T-helper 1 cell treated with Interleukin-12 subunit alpha and Interleukin-12 subunit beta and Interleukin-4 antibody, amounts not matched to agents 30 μg/mL and 1 μg/mL, for 36 hours (primary cell): ENCODE results near the gene ARRDC2.
A peak's percentile ranks its signal among the peaks of the same experiment; 100 is the strongest.
"Not testable (repeated sequence)": the region's sequence is repeated elsewhere in the genome, so short reads cannot be mapped to it uniquely, and the experiment has no call there.

Experiments used
- H3K27ac Mint-ChIP-seq: one replicate; pipeline ENCODE4 v1.8.0; 2021; ENCODE audit warnings: mild to moderate bottlenecking, mixed read lengths
- H3K27me3 Mint-ChIP-seq: one replicate; pipeline ENCODE4 v1.8.0; 2021; ENCODE audit warnings: low read depth, mixed read lengths
- H3K36me3 Mint-ChIP-seq: one replicate; pipeline ENCODE4 v1.8.0; 2021; ENCODE audit warnings: low read depth, mixed read lengths
- H3K4me1 Mint-ChIP-seq: one replicate; pipeline ENCODE4 v1.8.0; 2021; ENCODE audit warnings: low read depth, mixed read lengths
- H3K4me3 Mint-ChIP-seq: one replicate; pipeline ENCODE4 v1.8.0; 2021; ENCODE audit warnings: mild to moderate bottlenecking, moderate library complexity, mixed read lengths
- H3K9me3 Mint-ChIP-seq: one replicate; pipeline ENCODE4 v1.8.0; 2021; ENCODE audit warnings: mixed read lengths

ARRDC2 gene

GRCh38 chr19:18000915-18001776 is 6.8 kb upstream of the ARRDC2 start:
- peak overlapping the region; percentile 91 for H3K4me3 Mint-ChIP-seq

GRCh38 chr19:18001777-18002345 is 6.1 kb upstream of the ARRDC2 start:
- Mint-ChIP-seq H3K4me1 (peaks cover 19% of the 10 kb centered on the region), H3K9me3 (no peaks in the 10 kb centered on the region), H3K4me3 (peak overlapping the region; percentile 91), H3K36me3 (peaks cover 5% of the 10 kb centered on the region), H3K27me3 (no peaks in the 10 kb centered on the region), H3K27ac (peak overlapping the region; percentile 90)

More at GRCh38 chr19:18000915-18001776, 6.8 kb upstream of the ARRDC2 start:
- Mint-ChIP-seq H3K4me1 (peaks cover 17% of the 10 kb centered on the region), H3K27ac (peak overlapping the region; percentile 99), H3K36me3 (peaks cover 3% of the 10 kb centered on the region), H3K9me3 (no peaks in the 10 kb centered on the region), H3K27me3 (no peaks in the 10 kb centered on the region)

GRCh38 chr19:18002347-18002850 is 5.6 kb upstream of the ARRDC2 start:
- Mint-ChIP-seq H3K36me3 (peaks cover 10% of the 10 kb centered on the region), H3K4me3 (peak overlapping the region; percentile 91), H3K4me1 (peaks cover 21% of the 10 kb centered on the region), H3K27me3 (no peaks in the 10 kb centered on the region), H3K27ac (peak overlapping the region; percentile 9), H3K9me3 (no peaks in the 10 kb centered on the region)

- peaks cover 25% of the 10 kb centered on the region for H3K4me1 Mint-ChIP-seq
Observed at GRCh38 chr19:18005750-18006149, 2.2 kb upstream of the ARRDC2 start.

DNA sequence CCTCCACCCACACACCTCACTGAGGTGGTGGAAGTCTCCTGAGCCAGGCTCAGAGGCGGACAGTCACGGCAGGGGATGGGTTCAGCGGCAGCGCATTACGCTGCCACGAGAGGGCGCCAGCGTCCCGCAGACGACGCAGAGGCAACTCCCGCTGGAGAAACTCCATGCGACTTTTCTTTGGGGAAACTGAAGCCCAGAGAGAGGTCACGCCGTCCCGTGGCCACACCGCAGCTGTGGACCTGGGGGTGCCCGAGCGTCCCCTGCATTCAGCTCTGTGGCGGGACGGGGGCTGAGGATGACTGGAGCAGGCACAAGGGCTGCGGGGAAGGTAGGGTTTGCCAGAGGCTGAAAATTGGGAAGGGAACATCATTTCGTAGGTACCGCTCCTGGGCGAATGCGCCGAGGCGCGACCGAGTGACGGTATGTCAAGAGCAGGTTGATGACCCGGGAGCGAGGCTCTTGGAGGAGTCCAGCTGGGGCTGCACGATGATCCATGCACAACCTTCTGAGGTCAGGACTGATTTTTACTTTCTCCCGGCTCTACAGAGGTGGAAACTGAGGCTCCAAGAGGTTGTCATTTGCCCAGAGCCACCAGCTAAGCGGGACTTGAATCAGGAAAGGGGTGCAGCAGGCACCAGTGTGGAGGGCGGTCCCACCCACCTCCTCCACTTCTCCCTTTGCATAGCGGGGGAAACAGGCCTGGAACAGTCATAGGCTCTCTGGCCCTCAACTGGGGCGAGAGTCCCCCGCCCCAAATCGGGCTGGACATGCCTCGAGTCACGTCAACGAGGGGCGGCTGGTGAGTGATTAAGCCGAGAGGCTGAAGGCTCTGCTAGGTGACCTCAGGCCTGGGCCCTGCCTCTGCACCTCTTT is 690 bp upstream of the ARRDC2 start:
- H3K9me3 Mint-ChIP-seq = no peaks in the 10 kb centered on the region
- peaks cover 30% of the 10 kb centered on the region for H3K36me3 Mint-ChIP-seq
- peaks cover 28% of the 10 kb centered on the region for H3K4me1 Mint-ChIP-seq
- H3K27me3 Mint-ChIP-seq = no peaks in the 10 kb centered on the region
- H3K4me3 Mint-ChIP-seq = peak overlapping the region; percentile 95
- H3K27ac Mint-ChIP-seq = peak overlapping the region; percentile 93

More at GRCh38 chr19:18005750-18006149, 2.2 kb upstream of the ARRDC2 start:
- H3K27ac Mint-ChIP-seq, H3K9me3 Mint-ChIP-seq, H3K4me3 Mint-ChIP-seq, H3K27me3 Mint-ChIP-seq: not testable (repeated sequence)
- H3K36me3 Mint-ChIP-seq = peaks cover 26% of the 10 kb centered on the region

- Mint-ChIP-seq H3K36me3 (peaks cover 42% of the 10 kb centered on the region), H3K4me1 (peaks cover 40% of the 10 kb centered on the region), H3K9me3 (no peaks in the 10 kb centered on the region), H3K27ac (peak overlapping the region; percentile 76), H3K4me3 (peak overlapping the region; percentile 95), H3K27me3 (no peaks in the 10 kb centered on the region)
Observed at GRCh38 chr19:18008814-18009213, 844 bp downstream of the ARRDC2 start.

- no peaks in the 10 kb centered on the region for H3K27me3 Mint-ChIP-seq
- H3K9me3 Mint-ChIP-seq = no peaks in the 10 kb centered on the region
- H3K4me1 Mint-ChIP-seq = peaks cover 48% of the 10 kb centered on the region
- H3K36me3 Mint-ChIP-seq = peaks cover 49% of the 10 kb centered on the region
- peak overlapping the region; percentile 95 for H3K4me3 Mint-ChIP-seq
- H3K27ac Mint-ChIP-seq = peak overlapping the region; percentile 76
Observed at GRCh38 chr19:18009412-18010066, 1.6 kb downstream of the ARRDC2 start.

DNA sequence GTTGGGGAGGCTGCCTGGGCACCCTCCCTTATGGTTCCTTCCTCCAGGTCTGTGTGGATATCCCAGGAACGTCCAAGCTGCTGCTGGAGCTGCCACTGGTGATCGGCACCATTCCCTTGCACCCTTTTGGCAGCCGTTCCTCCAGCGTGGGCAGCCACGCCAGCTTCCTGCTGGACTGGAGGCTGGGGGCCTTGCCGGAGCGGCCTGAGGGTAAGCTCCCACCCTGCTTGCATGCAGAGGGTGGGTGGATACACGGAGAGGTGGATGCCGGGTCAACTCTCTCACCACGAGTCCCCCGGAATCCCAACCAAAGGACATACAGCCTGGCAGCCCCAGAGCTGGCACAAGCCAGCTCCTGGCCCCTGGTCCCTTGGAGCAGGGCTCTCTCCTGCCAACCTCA is 2.2 kb downstream of the ARRDC2 start:
- H3K4me1 Mint-ChIP-seq = peaks cover 52% of the 10 kb centered on the region
- H3K27me3 Mint-ChIP-seq = no peaks in the 10 kb centered on the region
- H3K9me3 Mint-ChIP-seq = no peaks in the 10 kb centered on the region
- no peak overlapping the region for H3K27ac Mint-ChIP-seq
- H3K36me3 Mint-ChIP-seq = peaks cover 51% of the 10 kb centered on the region
- peak overlapping the region; percentile 76 for H3K4me3 Mint-ChIP-seq

DNA sequence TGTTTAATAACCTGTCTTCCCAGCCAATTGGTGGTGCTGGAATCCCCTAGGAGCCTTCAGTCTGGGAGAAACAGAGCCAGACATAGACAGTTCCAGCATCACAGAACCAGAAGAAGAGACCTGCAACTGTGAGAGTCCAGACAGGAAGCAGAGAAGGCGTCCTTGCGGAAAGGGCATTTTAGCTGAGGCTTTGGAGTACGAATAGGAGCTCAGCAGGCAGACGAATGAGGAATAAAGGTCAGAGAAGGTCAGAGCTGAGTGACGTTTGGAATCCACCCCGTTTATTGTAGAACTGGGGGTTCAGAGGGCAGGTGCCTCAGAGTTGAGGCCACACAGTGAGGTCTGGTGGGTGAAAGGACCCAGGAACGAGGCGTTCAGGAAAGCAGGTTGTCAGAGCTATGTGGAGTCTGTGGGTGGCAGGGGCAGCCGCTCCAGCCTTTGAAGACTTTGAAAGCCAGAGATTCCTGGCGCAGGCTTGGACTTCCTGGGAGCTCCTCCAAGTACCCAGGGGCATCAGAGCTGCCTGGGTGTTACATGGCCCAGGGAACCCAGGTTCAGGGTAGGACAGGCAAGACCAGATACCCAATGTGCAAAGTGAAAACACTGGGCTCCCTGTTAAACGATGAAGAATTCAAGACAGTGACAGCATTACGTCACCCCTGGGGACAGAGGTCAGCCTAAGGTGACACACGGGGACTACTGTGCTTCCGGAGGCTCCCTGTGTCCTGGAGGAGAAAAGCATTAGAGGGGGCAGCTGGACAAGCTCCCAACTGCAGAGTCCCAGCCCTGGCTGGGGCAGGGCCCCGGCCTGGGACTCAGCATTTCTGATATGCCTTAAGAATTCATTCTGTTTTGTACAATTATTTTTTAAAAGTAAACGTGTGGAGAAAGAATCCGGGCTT is 5.5 kb downstream of the ARRDC2 start:
- H3K4me1 Mint-ChIP-seq = peaks cover 62% of the 10 kb centered on the region
- peak overlapping the region; percentile 96 for H3K27ac Mint-ChIP-seq
- peaks cover 51% of the 10 kb centered on the region for H3K36me3 Mint-ChIP-seq
- no peaks in the 10 kb centered on the region for H3K9me3 Mint-ChIP-seq
- no peaks in the 10 kb centered on the region for H3K27me3 Mint-ChIP-seq
- H3K4me3 Mint-ChIP-seq = peak overlapping the region; percentile 76

GRCh38 chr19:18014197-18014596 is 6.2 kb downstream of the ARRDC2 start:
- Mint-ChIP-seq H3K4me3 (peak overlapping the region; percentile 76), H3K27ac (peak overlapping the region; percentile 96), H3K4me1 (peaks cover 59% of the 10 kb centered on the region), H3K9me3 (no peaks in the 10 kb centered on the region), H3K36me3 (peaks cover 44% of the 10 kb centered on the region), H3K27me3 (no peaks in the 10 kb centered on the region)

DNA sequence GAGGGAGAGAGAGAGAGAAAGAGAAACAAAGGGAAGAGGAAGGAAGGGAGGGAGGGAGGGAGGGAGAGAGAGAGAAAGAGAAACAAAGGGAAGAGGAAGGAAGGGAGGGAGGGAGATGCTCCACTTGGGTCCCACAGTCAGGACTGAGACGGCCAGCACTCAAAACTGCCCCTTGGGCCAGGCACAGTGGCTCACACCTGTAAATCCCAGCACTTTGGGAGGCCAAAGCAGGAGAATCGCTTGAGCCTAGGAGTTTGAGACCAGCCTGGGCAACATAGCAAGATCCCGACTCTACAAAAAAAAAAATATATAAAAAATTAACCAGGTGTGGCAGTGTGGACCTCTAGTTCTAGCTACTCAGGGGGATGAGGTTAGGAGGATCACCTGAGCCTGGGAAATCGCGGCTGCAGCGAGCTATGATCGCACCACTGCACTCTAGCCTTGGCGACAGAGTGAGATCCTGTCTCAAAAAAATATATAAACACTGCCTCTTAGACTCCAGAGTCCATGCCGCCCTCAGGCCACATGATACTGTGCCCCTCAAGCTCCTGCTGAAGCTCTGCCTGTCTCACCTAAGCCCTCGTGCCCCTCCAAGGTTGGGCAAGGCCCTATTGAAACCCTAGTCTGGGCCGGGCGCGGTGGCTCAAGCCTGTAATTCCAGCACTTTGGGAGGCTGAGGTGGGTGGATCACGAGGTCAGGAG is 8.4 kb downstream of the ARRDC2 start:
- H3K4me1 Mint-ChIP-seq = peaks cover 64% of the 10 kb centered on the region
- H3K27ac Mint-ChIP-seq = peak overlapping the region; percentile 80
- H3K9me3 Mint-ChIP-seq = no peaks in the 10 kb centered on the region
- H3K27me3 Mint-ChIP-seq = no peaks in the 10 kb centered on the region
- no peak overlapping the region for H3K4me3 Mint-ChIP-seq
- peaks cover 30% of the 10 kb centered on the region for H3K36me3 Mint-ChIP-seq

- Mint-ChIP-seq H3K4me1 (peaks cover 70% of the 10 kb centered on the region), H3K36me3 (peaks cover 34% of the 10 kb centered on the region), H3K9me3 (peaks cover 4% of the 10 kb centered on the region), H3K4me3 (peak overlapping the region; percentile 40), H3K27me3 (no peaks in the 10 kb centered on the region), H3K27ac (peak overlapping the region; percentile 80)
Observed at GRCh38 chr19:18017275-18018083, 9.5 kb downstream of the ARRDC2 start.
